ENCODE data around the gene REC114. TPM values are rescaled to one million over a fixed set of nuclear protein-coding genes. Genes with fewer than 3 reads are reported as not detected.

REC114 gene
- total RNA-seq, 1 experiment from 2014 or later = not detected

DNA sequence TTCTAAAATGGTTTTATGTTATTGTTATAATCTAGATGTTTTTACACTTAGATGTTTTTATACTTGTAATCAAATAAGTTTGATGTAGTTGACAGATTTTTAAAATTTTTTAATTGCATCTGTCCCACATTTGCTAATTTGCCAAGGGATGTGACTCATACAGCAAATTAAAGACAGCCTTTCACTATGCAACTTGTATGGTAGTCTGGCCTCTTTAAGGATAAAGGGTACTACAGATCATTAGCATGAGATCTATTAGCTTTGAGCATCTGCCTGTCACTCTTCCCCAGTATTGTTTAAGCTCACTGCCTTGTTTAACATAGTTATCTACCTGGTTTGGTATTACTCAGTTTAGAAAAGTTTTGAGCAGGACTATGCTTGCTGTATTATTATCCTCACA is 107.2 kb downstream of the REC114 start:
- TF ChIP-seq, protein P1, sequence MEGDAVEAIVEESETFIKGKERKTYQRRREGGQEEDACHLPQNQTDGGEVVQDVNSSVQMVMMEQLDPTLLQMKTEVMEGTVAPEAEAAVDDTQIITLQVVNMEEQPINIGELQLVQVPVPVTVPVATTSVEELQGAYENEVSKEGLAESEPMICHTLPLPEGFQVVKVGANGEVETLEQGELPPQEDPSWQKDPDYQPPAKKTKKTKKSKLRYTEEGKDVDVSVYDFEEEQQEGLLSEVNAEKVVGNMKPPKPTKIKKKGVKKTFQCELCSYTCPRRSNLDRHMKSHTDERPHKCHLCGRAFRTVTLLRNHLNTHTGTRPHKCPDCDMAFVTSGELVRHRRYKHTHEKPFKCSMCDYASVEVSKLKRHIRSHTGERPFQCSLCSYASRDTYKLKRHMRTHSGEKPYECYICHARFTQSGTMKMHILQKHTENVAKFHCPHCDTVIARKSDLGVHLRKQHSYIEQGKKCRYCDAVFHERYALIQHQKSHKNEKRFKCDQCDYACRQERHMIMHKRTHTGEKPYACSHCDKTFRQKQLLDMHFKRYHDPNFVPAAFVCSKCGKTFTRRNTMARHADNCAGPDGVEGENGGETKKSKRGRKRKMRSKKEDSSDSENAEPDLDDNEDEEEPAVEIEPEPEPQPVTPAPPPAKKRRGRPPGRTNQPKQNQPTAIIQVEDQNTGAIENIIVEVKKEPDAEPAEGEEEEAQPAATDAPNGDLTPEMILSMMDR (IDR thresholded peaks at IDR 0.05 in 2 of 3, conservative IDR thresholded peaks at IDR 0.05 in 1 of 3; ENCODE audit: borderline replicate concordance in 1 of 3, insufficient read depth in 1 of 3, low read depth in 2 of 3, low read length in 2 of 3) = no peak
- TF ChIP-seq JUND (IDR thresholded peaks at IDR 0.05) (no peak), RAD21 (IDR thresholded peaks at IDR 0.05; ENCODE audit: low read depth) (no peak), ZNF274 (IDR thresholded peaks at IDR 0.05; ENCODE audit: low read depth, low read length) (no peak), SIN3A (IDR thresholded peaks at IDR 0.05; ENCODE audit: low read depth) (no peak), ZFX (IDR thresholded peaks at IDR 0.05) (no peak), CEBPB (IDR thresholded peaks at IDR 0.05; ENCODE audit: low read depth) (no peak)
- no peak overlapping the region for H3K4me3 ChIP-seq (replicated peaks in 1 of 2; ENCODE audit: low read depth in 1 of 2, low read length in 2 of 2)
- H3K4me1 ChIP-seq (ENCODE audit: control insufficient read depth in 1 of 2, insufficient read depth in 2 of 2, low read length in 2 of 2) = no peaks in the 10 kb centered on the region
- H3K9me3 ChIP-seq (ENCODE audit: control insufficient read depth in 1 of 2, insufficient read depth in 1 of 2, low read depth in 1 of 2, low read length in 2 of 2) = no peaks in the 10 kb centered on the region
- ChIA-PET CTCF (interaction anchor here (2.0 kb wide), 1 partner anchor 10 kb away, joined by 8 read pairs; no protein-coding TSS in a partner anchor), RAD21 (ENCODE audit: low non-redundant PET in 1 of 2, low total read pairs in 2 of 2, uncharacterized antibody in 2 of 2, unreplicated experiment in 2 of 2) (no interaction called here), POLR2A (no interaction called here)
- H3K79me2 ChIP-seq (ENCODE audit: insufficient read depth, low read length) = no peaks in the 10 kb centered on the region
- no peaks in the 10 kb centered on the region for H3K36me3 ChIP-seq (ENCODE audit: control insufficient read depth in 1 of 2, insufficient read depth in 2 of 2, low read length in 2 of 2)
- H4K20me1 ChIP-seq (ENCODE audit: insufficient read depth) = no peaks in the 10 kb centered on the region
- intact Hi-C loops (cut with micrococcal nuclease) = no loop called here
- DNase-seq (ENCODE audit: low read depth, low spot score) (no peak), ATAC-seq (no peak)
- no peaks in the 10 kb centered on the region for H3K9me2 ChIP-seq (ENCODE audit: insufficient read depth)
- H3K4me2 ChIP-seq (ENCODE audit: low read length) = no peak overlapping the region
- H2AFZ ChIP-seq (ENCODE audit: low read depth, low read length, poor library complexity, severe bottlenecking) = no peak overlapping the region
- H3K9ac ChIP-seq (ENCODE audit: low read length) = no peak overlapping the region
- no peaks in the 10 kb centered on the region for H3K27me3 ChIP-seq (ENCODE audit: insufficient read depth, low read length)
- BruUV-seq (replicated peaks) = no TSS peak
- no peak overlapping the region for H3K27ac ChIP-seq (ENCODE audit: low read depth, low read length)

DNA sequence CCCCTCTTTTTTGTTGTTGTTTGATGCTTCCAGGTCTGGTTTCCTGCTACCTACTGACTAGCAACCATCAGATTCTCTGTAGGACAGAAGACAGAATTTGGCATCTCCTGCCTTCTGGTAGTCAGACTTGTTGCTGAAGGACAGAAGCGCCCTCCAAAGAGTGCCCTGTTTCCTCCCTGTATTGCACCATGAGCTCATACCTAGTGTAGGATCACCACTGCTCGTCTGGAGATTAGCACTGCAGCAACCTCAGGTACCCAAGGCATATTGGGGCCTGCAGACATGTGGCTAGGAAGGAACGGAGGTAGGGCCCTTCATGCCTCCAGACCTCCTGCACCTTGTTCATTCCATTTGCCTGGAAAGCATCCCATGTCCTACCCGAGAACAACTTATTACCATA is 112.1 kb downstream of the REC114 start:
- Histone ChIP-seq H3K9ac (ENCODE audit: low read length) (no peak overlapping the region), H3K27ac (ENCODE audit: low read depth, low read length) (no peak overlapping the region), H3K9me3 (ENCODE audit: control insufficient read depth in 1 of 2, insufficient read depth in 1 of 2, low read depth in 1 of 2, low read length in 2 of 2) (no peaks in the 10 kb centered on the region), H3K36me3 (ENCODE audit: control insufficient read depth in 1 of 2, insufficient read depth in 2 of 2, low read length in 2 of 2) (peaks cover 10 to 17% of the 10 kb centered on the region in 2 experiments), H3K27me3 (ENCODE audit: insufficient read depth, low read length) (no peaks in the 10 kb centered on the region), H3K9me2 (ENCODE audit: insufficient read depth) (no peaks in the 10 kb centered on the region), H3K4me3 (replicated peaks in 1 of 2; ENCODE audit: low read depth in 1 of 2, low read length in 2 of 2) (no peak overlapping the region), H3K4me1 (ENCODE audit: control insufficient read depth in 1 of 2, insufficient read depth in 2 of 2, low read length in 2 of 2) (no peaks in the 10 kb centered on the region), H2AFZ (ENCODE audit: low read depth, low read length, poor library complexity, severe bottlenecking) (no peak overlapping the region), H3K79me2 (ENCODE audit: insufficient read depth, low read length) (no peaks in the 10 kb centered on the region), H4K20me1 (ENCODE audit: insufficient read depth) (no peaks in the 10 kb centered on the region), H3K4me2 (ENCODE audit: low read length) (no peak overlapping the region)
- DNase-seq (ENCODE audit: low read depth, low spot score) = no peak
- CTCF ChIA-PET = interaction anchor here (1.0 kb wide), 1 partner anchor 145 kb away, joined by 3 read pairs; no protein-coding TSS in a partner anchor
- no peak for ATAC-seq
- POLR2A ChIA-PET = no interaction called here
- intact Hi-C loops (cut with micrococcal nuclease) = no loop called here
- RAD21 ChIA-PET (ENCODE audit: low non-redundant PET in 1 of 2, low total read pairs in 2 of 2, uncharacterized antibody in 2 of 2, unreplicated experiment in 2 of 2) = no interaction called here
- BruUV-seq (replicated peaks) = no TSS peak
- TF ChIP-seq, protein P2, sequence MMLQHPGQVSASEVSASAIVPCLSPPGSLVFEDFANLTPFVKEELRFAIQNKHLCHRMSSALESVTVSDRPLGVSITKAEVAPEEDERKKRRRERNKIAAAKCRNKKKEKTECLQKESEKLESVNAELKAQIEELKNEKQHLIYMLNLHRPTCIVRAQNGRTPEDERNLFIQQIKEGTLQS (IDR thresholded peaks at IDR 0.05) = no peak
- TF ChIP-seq SIN3A (IDR thresholded peaks at IDR 0.05; ENCODE audit: low read depth) = no peak
